ACHN (cell line): ENCODE data around the gene COL27A1.

Source experiments
- DNase-seq: peaks from one replicate; pipeline ENCODE4 v3.0.0-alpha.2; 2015
- in situ Hi-C: cut with HindIII; loops from 2 replicates; pipeline ENCODE4 v1.10.0; 2017; ENCODE audit warnings: low sequenced_read_pairs, low pct_ligation_motif_present, low pct_unique_long_range_greater_than_20kb

Gene COL27A1

DNA sequence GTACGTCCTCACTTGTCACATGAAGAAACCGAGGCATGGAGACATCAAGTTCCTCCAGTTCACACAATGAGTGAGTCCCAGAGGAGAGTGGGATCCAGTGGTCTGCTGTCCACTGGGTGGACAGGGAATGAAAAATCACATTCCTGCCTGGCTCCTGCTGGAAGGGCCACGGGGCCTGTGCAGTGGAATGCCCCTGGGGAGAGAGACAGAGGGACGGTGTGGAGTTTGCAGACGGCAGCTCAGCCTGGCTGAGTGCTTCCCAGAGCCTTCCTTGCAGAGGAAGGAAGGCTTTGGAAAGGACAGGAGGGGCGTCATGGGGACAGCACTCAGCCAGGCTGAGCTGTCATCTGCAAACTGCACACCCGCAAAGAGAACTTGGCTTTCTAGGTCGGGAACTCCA is 74.7 kb downstream of the COL27A1 start:
- no peak for DNase-seq
- in situ Hi-C loops, result no loop called here

DNA sequence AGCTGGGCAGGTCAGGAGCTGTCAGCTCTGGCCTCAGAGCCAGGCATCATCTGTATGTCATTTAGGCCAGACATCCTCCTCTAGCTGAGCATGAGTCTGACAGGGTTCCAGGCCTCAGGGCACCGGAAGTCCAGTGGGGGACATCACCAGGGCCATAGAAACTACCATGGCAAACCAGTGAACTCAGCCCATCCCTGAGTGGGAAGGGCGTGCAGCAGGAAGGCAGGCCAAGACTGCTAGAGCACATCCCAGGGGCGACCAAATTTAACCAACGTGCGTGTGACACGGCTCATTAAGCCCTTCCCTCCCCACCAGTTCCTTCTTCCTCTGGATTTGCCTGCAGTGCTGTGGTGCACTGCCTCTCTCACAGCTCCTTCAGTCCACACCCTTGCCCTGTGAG is 75.9 kb downstream of the COL27A1 start:
- peak; percentile 41 for DNase-seq

DNA sequence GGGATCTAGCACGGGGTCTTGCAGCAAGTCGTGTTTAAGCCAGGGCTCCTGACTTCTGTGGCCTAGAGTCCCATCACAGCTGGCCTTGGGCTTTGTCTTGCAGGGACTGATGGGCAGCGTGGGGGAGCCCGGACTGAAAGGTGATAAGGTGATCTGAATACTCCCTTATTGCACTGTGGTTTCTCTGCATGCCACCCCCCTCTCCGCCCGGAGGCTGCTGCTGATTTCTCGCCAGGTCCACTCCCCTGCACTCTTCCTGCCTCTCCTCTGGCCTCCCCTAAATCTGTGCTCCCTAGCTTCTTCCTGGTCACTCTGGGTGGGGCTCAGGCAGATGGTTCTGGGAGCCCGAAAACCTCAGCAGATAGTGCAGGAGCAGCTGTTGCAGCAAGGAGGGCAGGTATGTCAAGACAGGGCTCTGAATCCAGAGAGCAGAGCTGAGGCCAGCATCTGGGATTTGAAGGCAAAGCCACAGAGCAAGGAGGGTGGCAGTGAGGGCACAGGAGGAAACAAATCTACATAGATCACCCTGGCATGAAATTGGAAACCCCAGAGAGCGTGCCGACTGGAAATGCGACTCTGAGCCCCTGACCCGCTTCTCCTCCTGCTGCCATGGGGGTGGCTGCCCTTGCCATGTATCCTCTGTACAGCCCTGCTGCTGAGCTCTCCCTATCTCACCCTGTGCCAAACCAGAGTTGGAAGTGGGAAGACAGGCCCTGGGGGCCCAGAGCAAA is 76.5 kb downstream of the COL27A1 start:
- no peak for DNase-seq
- in situ Hi-C loops, result no loop called here

More for the DNA sequence above, 75.9 kb downstream of the COL27A1 start:
- in situ Hi-C loops, result no loop called here

DNA sequence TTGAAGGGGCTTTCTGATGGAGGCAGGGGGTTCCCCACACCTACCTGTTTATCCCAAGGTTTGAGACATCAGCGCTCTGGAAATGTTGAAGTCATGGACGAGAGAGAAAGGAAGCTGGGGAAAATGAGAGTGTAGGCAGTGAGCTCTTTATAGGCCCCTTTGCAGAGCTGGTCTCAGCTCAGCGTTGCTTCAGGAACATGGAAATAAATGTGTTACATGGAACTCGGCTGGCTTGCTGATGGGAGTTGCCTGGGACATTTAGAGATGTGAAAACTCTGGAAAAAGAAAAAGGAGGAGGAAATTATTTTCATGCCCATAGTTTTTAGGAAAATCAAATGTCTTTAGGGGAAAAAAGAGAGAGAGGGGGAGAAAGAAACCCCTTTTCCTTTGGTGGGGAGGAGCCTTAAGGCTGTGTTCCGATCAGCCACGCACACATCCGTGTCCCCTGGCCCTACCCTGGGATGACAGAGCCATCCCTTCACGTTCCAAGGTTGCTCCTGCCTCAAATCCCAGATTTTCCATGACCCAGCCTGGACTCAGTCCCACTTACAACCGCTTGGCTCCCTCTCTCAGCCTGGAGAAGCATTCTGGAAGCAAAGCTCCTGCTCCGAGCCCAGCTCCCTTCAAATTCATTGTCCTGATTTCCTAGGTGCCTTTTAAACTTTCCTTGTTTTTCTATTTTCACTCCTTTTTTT is 78.3 kb downstream of the COL27A1 start:
- no peak for DNase-seq
- in situ Hi-C loops, result no loop called here

DNA sequence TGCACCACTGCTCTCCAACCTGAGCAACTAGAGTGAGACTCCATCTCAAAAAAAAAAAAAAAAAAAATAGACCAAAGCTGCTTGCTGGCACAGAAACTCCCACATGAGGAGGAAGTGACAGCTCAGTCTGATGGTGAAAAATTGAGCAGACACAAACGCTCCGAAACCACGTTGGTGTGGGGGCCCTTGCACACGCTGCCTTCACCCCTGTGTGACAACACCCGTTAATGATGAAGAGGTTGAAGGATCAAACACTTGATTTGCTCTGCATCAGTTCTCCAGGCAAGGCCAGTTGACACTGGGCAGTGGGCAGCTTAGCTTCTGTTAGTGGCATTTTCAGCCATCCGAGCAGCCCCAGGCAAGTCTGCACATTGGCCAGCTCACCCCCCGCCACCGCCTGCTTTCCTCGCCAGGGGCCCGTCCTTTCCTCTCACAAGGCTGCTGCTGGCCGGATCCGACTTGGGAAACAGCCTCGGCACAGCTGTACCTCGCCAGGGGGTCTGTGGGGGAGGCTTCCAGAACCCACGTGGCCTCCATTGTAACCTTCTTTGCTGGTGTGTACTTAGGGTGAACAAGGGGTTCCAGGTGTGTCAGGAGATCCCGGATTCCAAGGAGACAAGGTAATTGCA is 79.8 kb downstream of the COL27A1 start:
- DNase-seq, result no peak
- in situ Hi-C loops, result no loop called here

DNA sequence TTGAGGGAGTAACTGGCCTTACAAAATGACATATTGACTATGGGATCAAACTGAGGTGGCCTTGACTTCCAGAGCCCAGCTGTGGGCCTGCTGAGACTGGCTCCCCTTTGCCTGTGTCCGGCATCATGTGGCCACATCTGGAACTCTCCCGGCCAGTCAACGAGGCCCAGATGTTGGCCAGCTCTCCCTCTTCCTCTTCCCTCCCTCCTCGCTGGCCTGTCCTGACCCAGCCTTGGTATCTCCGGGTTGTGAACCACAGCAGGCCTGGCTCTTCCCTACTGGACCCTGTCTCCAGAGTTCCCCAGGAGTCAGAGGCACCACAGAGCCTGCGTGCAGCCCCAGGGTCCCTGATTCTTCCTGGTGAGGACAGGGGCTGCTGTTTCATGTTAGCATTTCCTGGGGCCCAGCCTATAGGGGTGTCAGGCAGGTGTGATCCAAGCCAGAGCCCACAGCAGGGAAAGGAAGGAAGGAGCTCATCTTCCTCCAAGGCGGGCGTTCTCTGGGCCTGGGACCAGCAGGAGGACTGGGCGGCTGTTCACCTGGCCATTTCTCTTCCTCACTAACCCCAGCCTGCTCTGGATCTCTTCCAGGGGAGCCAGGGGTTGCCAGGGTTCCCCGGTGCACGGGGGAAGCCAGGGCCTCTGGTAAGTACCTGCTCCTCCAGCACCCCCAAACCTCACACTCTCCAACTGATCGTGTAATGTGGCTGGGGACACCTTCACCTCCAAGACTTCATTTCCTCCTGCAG is 81.2 kb downstream of the COL27A1 start:
- DNase-seq, result no peak
- in situ Hi-C loops, result no loop called here

DNA sequence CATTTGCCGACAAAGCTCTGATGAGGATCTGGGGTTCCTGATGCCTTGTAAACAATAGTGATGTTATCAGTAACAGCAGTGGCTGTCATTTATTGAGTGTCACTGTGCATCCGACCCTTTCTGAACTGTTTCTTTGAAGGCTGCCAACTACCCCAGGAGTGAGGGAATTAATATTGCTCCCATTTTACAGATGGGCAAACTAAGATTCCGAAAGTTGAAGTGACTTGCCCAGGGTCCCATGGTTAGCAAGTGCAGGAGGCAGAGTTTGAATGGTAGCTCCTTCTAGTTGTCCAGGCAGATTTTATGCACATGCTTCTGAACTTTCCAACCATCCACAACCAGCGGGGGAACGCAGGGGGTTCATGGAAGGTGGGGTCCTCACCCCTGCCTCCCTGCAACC is 81.9 kb downstream of the COL27A1 start:
- in situ Hi-C loops, result no loop called here

DNA sequence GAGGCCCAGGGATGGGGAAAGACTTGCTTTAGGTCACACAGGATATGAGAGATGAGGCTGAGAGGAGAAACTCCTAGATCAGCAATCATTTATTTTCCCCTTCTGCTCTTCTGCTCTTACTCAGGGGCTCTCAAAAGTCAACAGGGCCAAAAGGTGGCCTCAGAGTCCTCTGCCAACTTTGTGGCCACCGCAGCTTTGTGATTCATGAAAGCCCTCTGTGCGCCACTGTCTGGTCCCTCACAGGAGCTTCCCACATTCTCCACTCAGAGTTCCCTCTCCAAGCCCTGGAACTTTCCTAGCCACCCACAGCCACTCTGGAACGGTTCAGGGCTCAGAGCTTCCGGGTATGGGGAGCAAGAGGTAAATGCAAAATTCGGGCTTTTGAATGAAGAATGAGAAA is 82.4 kb downstream of the COL27A1 start:
- DNase-seq, result no peak
- in situ Hi-C loops, result no loop called here

More for the DNA sequence above, 81.9 kb downstream of the COL27A1 start:
- DNase-seq, result no peak

DNA sequence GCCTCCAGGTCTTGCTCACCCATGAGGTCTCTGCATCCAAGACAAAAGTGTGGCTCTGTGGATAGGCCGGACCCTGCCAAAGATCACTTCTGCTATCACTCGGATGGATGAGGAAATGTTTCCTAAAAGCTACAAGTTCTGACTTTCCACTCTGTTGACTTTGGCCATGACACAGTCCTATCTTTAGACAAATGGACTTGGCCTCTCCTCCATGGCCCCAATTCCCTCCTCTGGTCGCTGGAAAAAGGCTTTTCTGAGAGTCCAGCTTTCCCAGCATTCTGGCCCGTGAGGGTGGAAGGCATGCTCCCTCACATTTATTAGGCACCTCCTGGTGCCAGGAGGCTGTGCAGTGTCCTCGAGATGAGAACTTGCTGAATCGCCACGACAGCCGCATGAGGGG is 83.1 kb downstream of the COL27A1 start:
- DNase-seq, result no peak
- in situ Hi-C loops, result no loop called here

DNA sequence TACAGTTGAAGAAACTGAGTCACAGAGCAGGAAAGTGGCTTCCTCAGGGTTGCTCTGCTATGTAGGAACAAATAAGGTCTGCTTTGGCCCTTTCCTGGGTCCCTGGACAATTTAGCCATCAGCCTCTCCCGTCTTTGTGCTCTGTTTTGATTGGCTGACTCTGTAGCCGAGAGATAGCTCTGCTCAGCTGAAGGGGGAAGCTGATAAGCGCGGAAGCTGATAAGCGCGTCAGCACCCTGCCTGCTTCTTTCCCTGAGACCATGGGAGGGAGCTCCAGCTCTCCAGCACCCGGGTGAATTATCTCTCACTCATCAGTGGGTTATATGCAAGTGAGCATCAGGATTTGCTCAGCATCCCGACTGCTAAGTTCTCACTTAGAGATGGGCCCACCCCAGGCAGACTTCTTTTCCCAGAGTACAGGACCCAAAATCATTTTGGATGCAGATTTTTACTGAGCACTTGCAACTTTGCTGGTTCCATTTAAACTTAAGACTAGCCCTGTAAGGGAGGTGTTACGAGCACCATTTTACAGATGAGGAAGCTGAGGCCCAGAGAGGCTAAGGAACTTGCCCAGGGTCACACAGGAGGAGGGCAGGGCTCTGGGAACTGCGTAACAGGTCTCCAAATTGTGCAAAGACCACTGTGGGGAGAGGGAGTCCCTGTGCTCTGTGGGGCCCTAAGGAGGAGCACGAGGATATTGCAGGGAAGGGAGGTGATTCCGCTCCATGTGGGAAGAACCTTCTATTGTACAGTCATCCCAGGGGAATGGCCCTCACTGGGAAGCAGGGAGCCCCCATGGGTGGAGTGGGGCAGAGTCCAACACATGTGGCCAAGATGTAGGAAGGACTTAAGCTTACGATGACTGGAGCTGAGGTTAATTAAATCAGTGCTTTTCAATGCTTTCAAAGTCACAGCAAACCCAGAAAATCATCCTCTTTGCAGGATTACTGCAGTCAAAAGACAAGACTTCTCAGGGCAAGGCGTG is 83.8 kb downstream of the COL27A1 start:
- DNase-seq, result peak; percentile 12
- in situ Hi-C loops, result no loop called here

DNA sequence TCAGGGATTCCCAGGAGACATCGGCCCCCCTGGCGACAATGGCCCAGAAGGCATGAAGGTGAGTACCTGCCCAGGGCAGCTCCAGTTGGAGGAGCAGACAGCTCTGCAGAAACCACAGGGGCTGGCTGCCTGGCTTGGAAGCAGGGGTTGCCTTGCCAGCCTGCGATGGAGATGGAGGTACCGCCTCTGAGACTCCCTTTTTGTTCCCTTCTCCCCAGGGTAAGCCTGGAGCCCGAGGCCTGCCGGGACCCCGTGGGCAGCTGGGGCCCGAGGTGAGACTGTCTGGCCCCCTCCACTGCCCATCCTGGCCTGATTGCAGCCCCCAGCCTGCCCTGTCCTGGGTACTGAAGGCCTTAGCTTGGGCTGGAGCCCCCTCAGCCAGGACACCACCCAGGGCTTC is 84.9 kb downstream of the COL27A1 start:
- in situ Hi-C loops, result no loop called here
- DNase-seq, result no peak

DNA sequence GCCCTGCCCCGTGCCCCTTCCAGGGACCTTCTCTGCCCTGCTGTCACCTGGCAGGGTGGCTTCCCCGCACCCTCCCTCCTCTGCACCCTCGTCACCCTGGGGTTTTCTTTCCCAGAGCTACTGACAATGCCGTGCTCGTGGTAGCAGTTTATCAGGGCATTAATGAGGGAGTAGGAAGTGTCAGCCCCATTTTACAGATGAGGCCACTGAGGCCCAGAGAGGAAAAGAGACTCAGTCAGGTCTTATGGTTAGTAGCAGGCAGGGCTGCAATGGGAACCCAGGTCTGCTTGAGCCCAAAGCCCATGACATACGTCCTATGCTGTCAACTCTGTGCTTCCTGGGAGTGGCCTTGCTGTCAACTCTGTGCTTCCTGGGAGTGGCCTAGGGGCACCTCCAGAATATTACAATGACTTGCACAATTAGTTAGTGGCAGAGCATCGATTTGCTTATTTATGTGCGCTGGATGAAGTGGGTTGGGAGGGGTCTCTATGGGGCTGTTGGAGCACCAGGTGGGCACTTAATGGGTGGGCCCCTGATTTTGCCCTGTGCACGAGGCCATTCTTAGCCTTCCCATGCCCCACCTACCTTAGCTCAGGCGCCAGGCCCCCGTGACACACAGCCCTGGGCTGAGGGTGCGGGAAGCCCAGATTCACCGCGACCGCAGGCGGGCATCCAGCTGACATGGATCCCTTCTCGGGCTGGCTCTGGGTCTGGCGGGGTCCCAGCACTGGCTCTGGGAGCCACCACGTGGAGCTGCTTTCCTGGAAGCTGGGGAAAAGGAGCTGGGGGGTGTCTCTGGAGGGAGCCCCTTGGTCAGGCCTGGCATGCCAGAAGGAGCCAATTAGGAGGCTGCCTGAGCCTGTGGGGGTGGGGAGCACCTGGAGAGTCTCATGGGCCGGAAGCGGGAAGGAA is 85.6 kb downstream of the COL27A1 start:
- in situ Hi-C loops, result no loop called here
- no peak for DNase-seq

DNA sequence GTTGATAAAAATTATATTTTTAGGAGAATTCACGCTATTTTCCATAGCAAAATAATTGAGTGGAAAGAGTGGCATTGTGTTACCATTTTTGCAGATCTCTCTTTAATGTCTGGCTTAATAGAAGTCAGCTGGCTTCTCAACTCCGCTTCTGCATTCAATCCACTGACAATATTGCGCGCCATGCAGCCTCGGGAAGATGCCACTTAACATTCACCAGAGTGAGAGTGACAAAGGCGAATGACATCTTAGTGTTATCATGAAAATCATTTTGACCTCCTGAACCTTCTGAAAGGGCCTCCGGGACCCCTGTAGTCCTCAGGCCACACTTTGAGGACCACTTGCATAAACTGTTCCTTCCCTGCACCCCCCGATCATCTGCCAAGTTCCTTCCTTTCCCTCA is 87.5 kb downstream of the COL27A1 start:
- no peak for DNase-seq
- in situ Hi-C loops, result no loop called here

DNA sequence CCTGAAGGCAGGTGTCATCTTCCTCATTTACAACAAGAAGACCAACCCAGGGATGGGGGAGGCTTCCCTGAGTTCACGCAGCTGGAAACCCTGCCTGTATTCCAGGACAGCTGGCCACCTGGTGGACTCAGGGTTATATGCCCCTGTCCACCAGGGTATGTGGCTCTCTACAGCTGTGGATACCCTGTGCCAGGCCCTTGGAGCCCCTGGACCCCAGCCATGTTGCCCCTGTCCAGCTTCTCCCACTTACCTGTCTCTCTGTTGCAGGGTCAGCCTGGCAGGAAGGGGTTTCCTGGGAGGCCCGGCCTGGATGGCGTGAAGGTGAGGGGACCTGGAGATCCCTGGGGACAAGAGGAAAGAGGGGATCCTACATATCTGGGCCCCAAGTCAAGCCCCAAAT is 87.9 kb downstream of the COL27A1 start:
- in situ Hi-C loops, result no loop called here
- no peak for DNase-seq

DNA sequence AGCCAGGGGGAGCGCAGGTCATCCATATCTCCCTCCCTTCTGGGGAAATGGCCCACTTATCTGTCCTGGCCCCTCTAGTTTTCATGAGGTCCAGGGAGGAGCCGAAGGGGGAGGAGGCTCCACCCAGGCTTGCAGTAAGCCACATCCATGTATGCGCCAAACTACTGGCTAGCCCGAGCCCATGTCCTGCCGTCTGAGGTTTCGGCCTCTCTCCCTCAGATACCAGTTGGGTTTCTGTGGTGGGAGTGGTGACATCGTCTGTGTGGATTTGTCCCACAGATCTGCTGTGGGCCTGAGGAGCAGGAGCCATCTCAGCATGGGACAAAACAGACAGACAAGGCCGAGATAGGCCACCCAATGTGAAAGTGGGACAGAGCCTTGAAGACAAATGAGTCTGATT is 89.2 kb downstream of the COL27A1 start:
- in situ Hi-C loops, result no loop called here
- DNase-seq, result no peak

DNA sequence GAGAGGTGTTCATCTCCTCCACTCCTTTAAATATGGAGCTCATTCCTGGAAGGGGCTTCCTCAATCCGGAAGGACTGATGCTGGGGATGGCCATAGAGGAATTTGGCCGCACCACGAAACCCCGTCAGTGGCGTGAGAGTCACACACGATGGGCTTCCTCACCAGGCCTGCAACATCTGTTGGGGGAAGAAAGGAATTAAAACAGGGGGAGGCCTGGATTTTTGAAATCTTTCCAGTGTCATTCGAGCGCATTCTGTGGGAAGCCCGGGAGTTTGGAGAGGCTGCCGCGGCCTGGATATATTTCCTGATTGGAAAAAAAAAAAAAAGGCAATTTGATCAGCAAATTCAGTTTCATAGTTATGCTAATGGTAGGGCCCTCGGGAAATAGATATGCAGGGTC is 91.2 kb downstream of the COL27A1 start:
- DNase-seq, result no peak
- in situ Hi-C loops, result no loop called here

DNA sequence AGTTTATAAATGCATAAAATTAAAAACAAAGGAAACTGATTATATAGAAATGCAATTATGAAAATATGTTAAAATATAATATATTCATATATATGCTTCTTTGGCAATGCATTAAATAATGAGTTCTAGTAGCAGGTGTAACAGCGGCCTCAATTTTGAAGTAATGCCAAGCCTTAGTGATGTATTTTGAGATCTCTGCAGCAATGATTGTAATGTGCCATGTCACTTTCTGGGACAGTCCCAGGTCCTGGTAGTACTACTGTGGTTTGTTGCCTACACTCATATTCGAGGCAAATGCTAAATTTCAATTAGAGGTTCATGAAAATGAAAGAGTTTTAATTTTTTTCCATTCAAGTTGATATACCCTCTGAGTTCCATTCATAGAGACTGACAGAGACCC is 91.7 kb downstream of the COL27A1 start:
- no peak for DNase-seq
- in situ Hi-C loops, result no loop called here
